GM21515 (cell line): Measurements from ENCODE around the gene IER5.
A peak's percentile ranks its signal among the peaks of the same experiment; 100 is the strongest.

Experiments
- ATAC-seq: cut with Tn5 transposase; IDR thresholded peaks from one replicate; pipeline ENCODE4 v1.9.1; 2021; ENCODE audit not compliant: unreplicated experiment

Gene IER5

GRCh38 chr1:181095763-181096184, 7.3 kb downstream of the IER5 start:
- ATAC-seq: no peak

GRCh38 chr1:181097242-181097641, 8.7 kb downstream of the IER5 start:
- no peak for ATAC-seq

GRCh38 chr1:181099152-181100014, 10.9 kb downstream of the IER5 start:
- peak; percentile 59 for ATAC-seq

- no peak for ATAC-seq
Observed at GRCh38 chr1:181100015-181100905, 11.8 kb downstream of the IER5 start.

GRCh38 chr1:181100934-181101333, 12.4 kb downstream of the IER5 start:
- no peak for ATAC-seq

GRCh38 chr1:181101581-181102226, 13.2 kb downstream of the IER5 start:
- ATAC-seq: no peak

DNA sequence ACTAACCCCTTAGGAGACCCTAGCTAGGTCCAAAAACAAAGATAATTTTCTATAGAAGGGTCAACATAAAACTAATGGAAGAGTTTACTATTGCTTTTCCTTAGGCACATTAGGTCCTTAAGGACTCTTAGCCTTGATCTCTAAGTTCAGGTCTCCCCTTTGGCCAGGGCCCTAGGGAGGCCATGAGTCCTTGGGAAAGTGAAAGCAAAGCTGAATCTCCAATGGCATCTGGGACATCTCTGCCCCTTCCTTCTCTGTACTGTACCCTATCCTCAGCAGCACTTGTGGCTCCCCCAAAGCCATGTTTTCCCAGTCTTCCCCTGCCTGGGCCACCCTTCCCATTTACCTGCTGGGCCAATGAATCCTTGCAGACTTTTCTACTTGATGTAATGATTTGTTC, 14.3 kb downstream of the IER5 start:
- no peak for ATAC-seq

DNA sequence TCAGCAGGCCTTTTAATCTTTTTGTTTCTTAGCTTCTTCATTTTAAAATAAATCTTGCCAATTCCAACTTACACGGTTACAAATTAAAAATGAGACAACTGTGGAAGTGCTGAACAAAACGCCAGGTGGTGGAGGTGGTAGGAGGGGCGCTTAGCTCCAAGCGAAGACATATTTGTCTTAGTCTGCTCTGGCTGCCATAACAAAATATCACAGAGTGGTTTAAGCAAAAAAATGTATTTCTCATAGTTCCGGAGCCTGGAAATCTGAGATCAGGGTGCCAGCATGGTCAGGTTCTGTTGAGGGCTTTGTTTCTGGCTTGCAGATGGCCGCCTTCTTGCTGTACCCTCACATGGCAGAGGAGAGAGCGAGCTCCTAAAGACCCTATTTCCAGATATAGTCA, 14.9 kb downstream of the IER5 start:
- no peak for ATAC-seq

GRCh38 chr1:181104042-181104789, 15.7 kb downstream of the IER5 start:
- ATAC-seq: no peak

- peak; percentile 23 for ATAC-seq
Observed at GRCh38 chr1:181104790-181105133, 16.3 kb downstream of the IER5 start.

DNA sequence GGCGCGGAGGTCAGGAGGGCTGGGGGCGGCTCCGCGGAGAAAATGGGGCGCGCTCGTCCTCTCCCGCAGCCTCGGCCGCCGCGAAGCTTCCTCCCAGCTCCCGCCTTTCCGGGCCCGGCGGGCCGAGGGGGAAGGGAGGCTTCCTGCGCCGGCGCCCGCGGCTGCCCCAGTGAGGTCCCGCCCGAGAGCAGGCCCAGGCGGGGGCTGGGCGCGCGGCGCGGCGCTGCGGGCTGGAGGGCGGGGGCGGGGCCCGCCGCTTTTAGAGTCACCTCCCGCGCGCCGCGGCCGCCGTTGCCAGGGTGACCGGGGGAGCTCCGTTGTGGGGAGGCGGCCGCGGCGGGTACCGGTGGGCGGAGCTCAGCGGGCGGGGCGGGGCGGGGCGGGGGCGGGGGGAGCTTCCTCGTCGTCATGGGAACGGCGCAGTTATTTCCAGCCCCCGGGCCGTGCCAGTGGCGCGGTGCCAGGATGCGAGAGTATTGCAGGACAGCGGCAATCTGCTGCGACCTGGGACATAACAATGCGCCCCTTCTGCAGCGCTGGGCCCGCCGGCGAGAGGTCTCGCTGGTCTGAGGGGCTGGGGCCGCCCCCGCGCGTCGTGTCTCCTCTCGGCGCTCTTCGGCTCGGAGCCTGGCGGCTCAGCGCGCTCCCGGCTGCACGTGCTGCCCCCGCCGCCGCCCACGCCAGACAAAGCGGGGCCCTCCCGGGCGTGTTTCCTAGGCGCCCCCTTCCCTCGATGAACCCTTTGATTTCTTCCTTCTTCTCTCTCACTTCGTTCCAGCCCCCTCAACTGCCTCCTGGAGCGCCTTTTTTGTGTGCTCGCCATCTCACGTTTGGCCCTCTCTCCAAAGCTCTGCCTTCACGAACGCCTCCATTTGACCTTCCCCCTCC, 16.9 kb downstream of the IER5 start:
- ATAC-seq: peak; percentile 79

DNA sequence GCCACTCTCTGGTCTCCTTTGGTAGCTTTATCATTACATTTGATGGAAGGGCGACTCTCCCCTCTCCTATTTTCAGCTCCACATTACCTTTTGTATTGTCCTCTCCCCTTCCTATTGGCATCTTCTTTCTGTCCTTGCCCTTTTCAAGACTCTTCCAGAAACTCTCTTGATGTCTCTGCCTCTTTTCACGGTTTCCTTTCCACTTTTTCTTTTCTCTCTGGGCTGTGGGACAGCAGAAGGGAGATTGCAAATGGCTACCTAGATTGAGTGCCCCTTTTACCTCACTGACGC, 17.5 kb downstream of the IER5 start:
- no peak for ATAC-seq

- no peak for ATAC-seq
Observed at GRCh38 chr1:181106479-181106878, 18.0 kb downstream of the IER5 start.

DNA sequence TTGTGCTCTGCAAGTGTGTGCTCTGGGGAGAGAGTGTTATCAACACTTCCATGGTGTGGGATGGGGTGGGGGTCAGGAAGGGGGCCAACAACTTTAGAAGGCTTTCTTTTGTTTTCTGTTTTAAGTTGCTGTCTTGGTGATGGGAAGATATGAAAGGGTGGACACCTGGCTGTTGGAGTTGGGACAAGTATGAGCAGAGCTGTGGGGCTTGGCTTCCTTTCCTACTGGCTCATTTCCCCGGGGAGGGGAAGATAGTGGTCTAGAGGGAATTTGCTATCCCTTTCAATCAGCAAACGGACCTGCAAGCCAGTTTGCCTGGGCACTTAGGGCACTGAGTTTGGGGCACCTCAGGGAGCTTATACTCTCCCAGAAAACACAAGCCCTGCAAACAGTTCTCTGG, 19.2 kb downstream of the IER5 start:
- no peak for ATAC-seq

DNA sequence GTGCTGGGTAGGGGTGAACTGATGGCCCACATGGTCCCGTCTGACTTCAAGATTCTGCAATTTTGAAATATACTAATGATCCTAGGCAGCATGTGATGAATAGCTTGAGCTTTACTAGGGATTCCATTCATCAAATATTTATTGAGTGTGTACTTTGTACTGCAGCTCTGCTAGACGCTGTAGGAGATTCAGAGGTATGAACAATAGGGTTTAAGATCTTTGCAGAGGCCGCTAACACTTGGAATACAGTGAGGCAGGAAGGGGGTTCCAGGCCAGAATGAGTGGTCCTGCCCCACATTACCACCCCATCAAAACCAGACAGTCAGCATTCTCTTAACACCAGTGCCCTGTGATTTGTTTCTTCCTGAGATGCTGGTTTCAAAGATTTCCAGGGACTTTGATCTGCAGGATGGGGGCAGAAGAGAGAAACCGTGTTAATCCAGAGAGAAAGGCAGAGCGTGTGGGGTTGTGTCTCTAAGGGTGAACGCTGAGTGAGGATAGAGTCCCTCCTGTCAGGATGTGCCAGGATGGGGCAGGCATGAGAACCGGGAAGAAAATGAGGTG, 19.9 kb downstream of the IER5 start:
- no peak for ATAC-seq

DNA sequence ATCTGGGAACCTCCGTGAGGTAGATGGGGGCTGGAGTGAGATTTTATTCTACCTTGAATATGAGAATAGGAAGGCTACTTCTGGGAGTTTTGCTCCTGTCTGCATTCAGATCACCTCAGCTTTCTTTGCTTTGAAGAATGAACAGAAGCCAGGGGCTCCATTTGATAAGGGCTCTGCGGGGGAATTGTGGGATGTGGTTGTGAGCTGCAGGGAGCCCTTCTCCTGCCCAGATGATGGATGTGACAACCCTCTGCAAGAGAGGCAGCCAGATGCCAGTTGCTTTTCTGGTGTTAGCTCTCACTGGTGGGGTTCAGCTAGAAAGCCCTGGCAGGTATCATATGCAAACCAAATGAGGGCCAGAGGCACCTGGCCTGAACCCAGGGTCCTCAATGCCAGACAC, 21.5 kb downstream of the IER5 start:
- no peak for ATAC-seq

- no peak for ATAC-seq
Observed at GRCh38 chr1:181111559-181111958, 23.1 kb downstream of the IER5 start.

GRCh38 chr1:181112071-181112929, 23.8 kb downstream of the IER5 start:
- ATAC-seq: no peak
